HCT116 (cell line): Measurements from ENCODE around the gene ZNF496. TPM values are rescaled to one million over a fixed set of nuclear protein-coding genes. Genes with fewer than 3 reads are reported as not detected.

ENCODE experiments used
- ATAC-seq: fragments of 200-7000 bp; cut with Tn5 transposase; 2 replicates; pipeline ENCODE4 v1.9.1; 2020; ENCODE audit warnings: mild to moderate bottlenecking, moderate library complexity
- BruUV-seq: library from RNA; stranded (reverse); fragments of 400-500 nt; replicated peaks from 2 replicates; lab custom pipeline; 2021; lab: Mats Ljungman, UMichigan
- CTCF ChIA-PET: fragments of 300-600 bp; sonication (Branson Sonifier 250); formaldehyde crosslinking; loops from one replicate; lab custom pipeline; 2021; ENCODE audit warnings: antibody characterized with exemption; lab: Charles Lee
- POLR2A ChIA-PET: fragments of 300-600, 350-600 bp; sonication (Branson Sonifier 250); formaldehyde crosslinking; loops from one replicate; lab custom pipeline; 2021; ENCODE audit warnings: antibody characterized with exemption; lab: Charles Lee
- RAD21 ChIA-PET, 2 experiments: fragments of 300-600 bp; sonication (Branson Sonifier 250); formaldehyde crosslinking; loops; one replicate each; lab custom pipeline; 2023; ENCODE audit warnings: low total read pairs in 2 of 2; ENCODE audit not compliant: uncharacterized antibody in 2 of 2, unreplicated experiment in 2 of 2, low non-redundant PET in 1 of 2; lab: Charles Lee
- DNase-seq: peaks from one replicate; pipeline ENCODE4 v3.0.0-alpha.2; 2010; ENCODE audit warnings: low read depth, low spot score
- H2AFZ ChIP-seq: fragments of 200-600 bp; shearing (Covaris generic), sonication (generic); 2 replicates; pipeline ENCODE4 v1.6.1; 2017; ENCODE audit warnings: low read depth, mixed run types, mixed read lengths, antibody characterized with exemption, low read length; ENCODE audit not compliant: poor library complexity, severe bottlenecking
- H3K27ac ChIP-seq: 2 replicates; pipeline ENCODE4 v1.5.1; 2012; ENCODE audit warnings: low read depth, low read length
- H3K27me3 ChIP-seq: fragments of 200-600 bp; sonication (generic); 2 replicates; pipeline ENCODE4 v1.6.1; 2016; ENCODE audit warnings: mixed run types, low read length, mixed read lengths; ENCODE audit not compliant: insufficient read depth
- H3K36me3 ChIP-seq, 2 experiments: fragments of 200-500 bp in 1 of 2; fragments of 200-600 bp in 1 of 2; sonication (Bioruptor generic) in 1 of 2; sonication (generic) in 1 of 2; 2 replicates each; pipeline versions ENCODE4 v1.5.1 to v1.6.1; 2014 to 2016; ENCODE audit warnings: low read length in 2 of 2, inconsistent platforms in 1 of 2, mixed read lengths in 1 of 2, mixed run types in 1 of 2; ENCODE audit not compliant: insufficient read depth in 2 of 2, control insufficient read depth in 1 of 2
- H3K4me1 ChIP-seq, 2 experiments: fragments of 200-600 bp in 1 of 2; sonication (generic) in 1 of 2; 2 replicates each; pipeline versions ENCODE4 v1.5.1 to v1.6.1; 2012 to 2017; ENCODE audit warnings: low read length in 2 of 2, inconsistent platforms in 1 of 2, mild to moderate bottlenecking in 1 of 2, mixed read lengths in 1 of 2, mixed run types in 1 of 2, moderate library complexity in 1 of 2; ENCODE audit not compliant: insufficient read depth in 2 of 2, control insufficient read depth in 1 of 2
- H3K4me2 ChIP-seq: fragments of 200-600 bp; sonication (generic); 2 replicates; pipeline ENCODE4 v1.6.1; 2017; ENCODE audit warnings: mixed run types, low read length, mixed read lengths
- H3K4me3 ChIP-seq, 2 experiments: fragments of 200-600 bp in 1 of 2; sonication (generic) in 1 of 2; replicated peaks in 1 of 2; 2 replicates each; pipeline ENCODE4 v1.5.1; 2011 to 2016; ENCODE audit warnings: low read length in 2 of 2, control low read depth in 1 of 2, low read depth in 1 of 2, mild to moderate bottlenecking in 1 of 2, mixed read lengths in 1 of 2, mixed run types in 1 of 2
- H3K79me2 ChIP-seq: fragments of 200-600 bp; sonication (generic); 2 replicates; pipeline ENCODE4 v1.6.1; 2017; ENCODE audit warnings: mild to moderate bottlenecking, mixed run types, low read length, moderate library complexity, mixed read lengths; ENCODE audit not compliant: insufficient read depth
- H3K9ac ChIP-seq: fragments of 200-600 bp; sonication (generic); 2 replicates; pipeline ENCODE4 v1.6.1; 2016; ENCODE audit warnings: low read length, mixed read lengths
- H3K9me2 ChIP-seq: fragments of 200-600 bp; sonication (generic), shearing (Covaris generic); 2 replicates; pipeline ENCODE4 v1.6.1; 2017; ENCODE audit warnings: mixed run types, mild to moderate bottlenecking, moderate library complexity; ENCODE audit not compliant: insufficient read depth
- H3K9me3 ChIP-seq, 2 experiments: fragments of 200-500 bp in 1 of 2; fragments of 200-600 bp in 1 of 2; sonication (Bioruptor generic) in 1 of 2; sonication (generic) in 1 of 2; 2 replicates each; pipeline ENCODE4 v1.6.1; 2014 to 2017; ENCODE audit warnings: low read length in 2 of 2, mixed read lengths in 2 of 2, inconsistent platforms in 1 of 2, low read depth in 1 of 2, mild to moderate bottlenecking in 1 of 2, mixed run types in 1 of 2, moderate library complexity in 1 of 2; ENCODE audit not compliant: control insufficient read depth in 1 of 2, insufficient read depth in 1 of 2
- H4K20me1 ChIP-seq: fragments of 200-600 bp; sonication (generic), shearing (Covaris generic); 2 replicates; pipeline ENCODE4 v1.6.1; 2017; ENCODE audit warnings: mixed run types, mild to moderate bottlenecking, moderate library complexity; ENCODE audit not compliant: insufficient read depth
- CBX3 ChIP-seq: IDR thresholded peaks from 2 replicates; pipeline ENCODE4 v1.6.1; 2012; ENCODE audit warnings: low read depth
- EGR1 ChIP-seq: IDR thresholded peaks from 2 replicates; pipeline ENCODE4 v1.6.1; 2012; ENCODE audit warnings: low read depth
- EZH2 ChIP-seq: fragments of 200-600 bp; sonication (generic); IDR thresholded peaks from 2 replicates; pipeline ENCODE4 v1.6.1; 2017; ENCODE audit warnings: antibody characterized with exemption, mixed run types
- EZH2phosphoT487 ChIP-seq: fragments of 200-600 bp; IDR thresholded peaks from 2 replicates; pipeline ENCODE4 v1.6.1; 2018; ENCODE audit warnings: antibody characterized with exemption, borderline replicate concordance
- FOSL1 ChIP-seq: IDR thresholded peaks from 2 replicates; pipeline ENCODE4 v1.6.1; 2012; ENCODE audit warnings: low read depth
- JUND ChIP-seq: IDR thresholded peaks from 2 replicates; pipeline ENCODE4 v1.6.1; 2012
- POLR2A ChIP-seq: IDR thresholded peaks from 2 replicates; pipeline ENCODE4 v1.7.0; 2011; ENCODE audit warnings: borderline replicate concordance; ENCODE audit not compliant: insufficient read depth, insufficient read length; ENCODE audit errors: extremely low read depth
- RAD21 ChIP-seq: IDR thresholded peaks from 2 replicates; pipeline ENCODE4 v1.6.1; 2012; ENCODE audit warnings: low read depth, mild to moderate bottlenecking
- SP1 ChIP-seq: IDR thresholded peaks from 2 replicates; pipeline ENCODE4 v1.6.1; 2012; ENCODE audit warnings: low read depth
- SRF ChIP-seq: IDR thresholded peaks from 2 replicates; pipeline ENCODE4 v1.6.1; 2012; ENCODE audit warnings: low read depth
- TCF7L2 ChIP-seq: IDR thresholded peaks from 2 replicates; pipeline ENCODE4 v1.7.0; 2011; ENCODE audit warnings: borderline replicate concordance, inconsistent platforms; ENCODE audit not compliant: insufficient read depth, insufficient read length; ENCODE audit errors: extremely low read depth
- YY1 ChIP-seq: IDR thresholded peaks from 2 replicates; pipeline ENCODE4 v1.6.1; 2011; ENCODE audit warnings: low read length, low read depth, moderate library complexity, mild to moderate bottlenecking; ENCODE audit not compliant: insufficient replicate concordance; ENCODE audit errors: extremely low read depth
- ZFX ChIP-seq: fragments of 450-650 bp; IDR thresholded peaks from 2 replicates; pipeline ENCODE4 v1.6.1; 2017
- ZNF274 ChIP-seq: fragments of 200-500 bp; sonication (Bioruptor generic); IDR thresholded peaks from 2 replicates; pipeline ENCODE4 v1.6.1; 2014; ENCODE audit warnings: mild to moderate bottlenecking, low read depth, low read length, inconsistent platforms
- intact Hi-C: fragments of 100-400 bp; cut with micrococcal nuclease; formaldehyde crosslinking; loops from 2 replicates; pipeline ENCODE4 v1.10.0; 2022
- total RNA-seq: library from RNA; stranded (reverse); gene quantifications from one replicate; pipeline ENCODE4 v1.2.1, GENCODE V29; 2021; ENCODE audit not compliant: unreplicated experiment
- TF ChIP-seq, protein P1 (sequence below): IDR thresholded peaks from 2 replicates; pipeline ENCODE4 v1.6.1; 2012; ENCODE audit warnings: low read depth
- TF ChIP-seq, protein P2 (sequence below), 3 experiments: fragments of 200-600 bp in 1 of 3; sonication (generic) in 1 of 3; IDR thresholded peaks in 2 of 3; conservative IDR thresholded peaks in 1 of 3; 2 replicates each; pipeline ENCODE4 v1.5.1; 2012 to 2017; ENCODE audit warnings: low read depth in 2 of 3, low read length in 2 of 3, antibody characterized with exemption in 1 of 3, borderline replicate concordance in 1 of 3, control low read depth in 1 of 3, mild to moderate bottlenecking in 1 of 3, mixed read lengths in 1 of 3, mixed run types in 1 of 3, moderate library complexity in 1 of 3; ENCODE audit not compliant: insufficient read depth in 1 of 3
- TF ChIP-seq, protein P3 (sequence below): IDR thresholded peaks from 2 replicates; pipeline ENCODE4 v1.6.1; 2011; ENCODE audit warnings: mild to moderate bottlenecking, low read length, moderate library complexity; ENCODE audit not compliant: insufficient replicate concordance; ENCODE audit errors: extremely low read depth

Gene ZNF496
- total RNA-seq, 1 experiment from 2014 or later, result 37.4 TPM

DNA sequence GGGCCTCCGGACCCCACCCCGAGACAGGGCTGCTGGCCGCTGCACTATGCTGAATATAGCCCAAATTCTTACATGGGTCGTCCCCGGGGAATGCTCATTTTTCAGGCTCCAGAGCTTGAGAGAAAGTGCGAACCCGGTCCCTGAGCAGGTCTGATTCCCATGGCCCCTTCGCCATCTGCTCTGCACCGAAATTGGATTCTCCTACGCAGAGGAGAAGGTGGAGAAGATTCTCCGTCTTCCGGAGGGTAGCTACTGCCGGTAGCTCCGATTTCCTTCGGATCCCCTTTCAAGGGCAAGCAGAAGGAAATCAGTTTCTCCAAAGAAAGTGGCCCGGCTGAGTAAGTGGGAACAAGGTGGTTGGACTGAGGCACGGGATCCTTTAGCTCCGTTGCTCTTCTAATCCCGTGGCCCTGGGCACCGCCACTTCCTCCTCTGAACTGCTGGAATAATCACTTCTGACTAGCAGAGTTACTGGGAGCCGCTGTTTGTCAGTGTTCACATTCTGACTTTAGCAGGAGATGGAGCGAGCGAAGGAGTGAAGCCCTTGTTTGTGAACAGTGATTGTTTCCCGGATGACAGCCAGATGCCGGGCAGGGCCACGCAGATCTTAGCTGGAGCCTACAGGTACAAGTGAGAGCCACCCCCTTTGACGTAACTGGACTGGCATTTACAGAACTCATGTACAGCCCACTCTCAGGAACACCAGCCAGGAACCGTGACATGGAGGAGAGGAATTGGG is 1.1 kb upstream of the ZNF496 start:
- Histone ChIP-seq H3K9ac (peak overlapping the region; percentile 95), H3K9me3 (no peaks in the 10 kb centered on the region), H3K4me1 (peaks cover 15 to 30% of the 10 kb centered on the region in 2 experiments), H2AFZ (no peak overlapping the region), H3K79me2 (peaks cover 86% of the 10 kb centered on the region), H3K27me3 (no peaks in the 10 kb centered on the region), H3K4me2 (peak overlapping the region; percentile 96), H3K27ac (peak overlapping the region; percentile 94), H4K20me1 (no peaks in the 10 kb centered on the region), H3K36me3 (peaks cover 10 to 22% of the 10 kb centered on the region in 2 experiments; a peak in 3 of 4 replicates), H3K9me2 (no peaks in the 10 kb centered on the region), H3K4me3 (peak overlapping the region; percentile 86 to 93)
- CTCF ChIA-PET, result no interaction called here
- intact Hi-C loops, result loop anchor here (5.0 kb wide), 2 partner anchors 120 to 415 kb away; no protein-coding TSS in a partner anchor
- TF ChIP-seq ZNF274, result no peak
- TF ChIP-seq, protein P1, sequence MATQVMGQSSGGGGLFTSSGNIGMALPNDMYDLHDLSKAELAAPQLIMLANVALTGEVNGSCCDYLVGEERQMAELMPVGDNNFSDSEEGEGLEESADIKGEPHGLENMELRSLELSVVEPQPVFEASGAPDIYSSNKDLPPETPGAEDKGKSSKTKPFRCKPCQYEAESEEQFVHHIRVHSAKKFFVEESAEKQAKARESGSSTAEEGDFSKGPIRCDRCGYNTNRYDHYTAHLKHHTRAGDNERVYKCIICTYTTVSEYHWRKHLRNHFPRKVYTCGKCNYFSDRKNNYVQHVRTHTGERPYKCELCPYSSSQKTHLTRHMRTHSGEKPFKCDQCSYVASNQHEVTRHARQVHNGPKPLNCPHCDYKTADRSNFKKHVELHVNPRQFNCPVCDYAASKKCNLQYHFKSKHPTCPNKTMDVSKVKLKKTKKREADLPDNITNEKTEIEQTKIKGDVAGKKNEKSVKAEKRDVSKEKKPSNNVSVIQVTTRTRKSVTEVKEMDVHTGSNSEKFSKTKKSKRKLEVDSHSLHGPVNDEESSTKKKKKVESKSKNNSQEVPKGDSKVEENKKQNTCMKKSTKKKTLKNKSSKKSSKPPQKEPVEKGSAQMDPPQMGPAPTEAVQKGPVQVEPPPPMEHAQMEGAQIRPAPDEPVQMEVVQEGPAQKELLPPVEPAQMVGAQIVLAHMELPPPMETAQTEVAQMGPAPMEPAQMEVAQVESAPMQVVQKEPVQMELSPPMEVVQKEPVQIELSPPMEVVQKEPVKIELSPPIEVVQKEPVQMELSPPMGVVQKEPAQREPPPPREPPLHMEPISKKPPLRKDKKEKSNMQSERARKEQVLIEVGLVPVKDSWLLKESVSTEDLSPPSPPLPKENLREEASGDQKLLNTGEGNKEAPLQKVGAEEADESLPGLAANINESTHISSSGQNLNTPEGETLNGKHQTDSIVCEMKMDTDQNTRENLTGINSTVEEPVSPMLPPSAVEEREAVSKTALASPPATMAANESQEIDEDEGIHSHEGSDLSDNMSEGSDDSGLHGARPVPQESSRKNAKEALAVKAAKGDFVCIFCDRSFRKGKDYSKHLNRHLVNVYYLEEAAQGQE, result no peak
- TF ChIP-seq, protein P2, sequence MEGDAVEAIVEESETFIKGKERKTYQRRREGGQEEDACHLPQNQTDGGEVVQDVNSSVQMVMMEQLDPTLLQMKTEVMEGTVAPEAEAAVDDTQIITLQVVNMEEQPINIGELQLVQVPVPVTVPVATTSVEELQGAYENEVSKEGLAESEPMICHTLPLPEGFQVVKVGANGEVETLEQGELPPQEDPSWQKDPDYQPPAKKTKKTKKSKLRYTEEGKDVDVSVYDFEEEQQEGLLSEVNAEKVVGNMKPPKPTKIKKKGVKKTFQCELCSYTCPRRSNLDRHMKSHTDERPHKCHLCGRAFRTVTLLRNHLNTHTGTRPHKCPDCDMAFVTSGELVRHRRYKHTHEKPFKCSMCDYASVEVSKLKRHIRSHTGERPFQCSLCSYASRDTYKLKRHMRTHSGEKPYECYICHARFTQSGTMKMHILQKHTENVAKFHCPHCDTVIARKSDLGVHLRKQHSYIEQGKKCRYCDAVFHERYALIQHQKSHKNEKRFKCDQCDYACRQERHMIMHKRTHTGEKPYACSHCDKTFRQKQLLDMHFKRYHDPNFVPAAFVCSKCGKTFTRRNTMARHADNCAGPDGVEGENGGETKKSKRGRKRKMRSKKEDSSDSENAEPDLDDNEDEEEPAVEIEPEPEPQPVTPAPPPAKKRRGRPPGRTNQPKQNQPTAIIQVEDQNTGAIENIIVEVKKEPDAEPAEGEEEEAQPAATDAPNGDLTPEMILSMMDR (IDR thresholded peaks at IDR 0.05 in 2 of 3, conservative IDR thresholded peaks at IDR 0.05 in 1 of 3; ENCODE audit: borderline replicate concordance in 1 of 3, insufficient read depth in 1 of 3, low read depth in 2 of 3, low read length in 2 of 3), result no peak
- TF ChIP-seq EZH2, result no peak
- no peak for TF ChIP-seq YY1
- no peak for TF ChIP-seq EZH2phosphoT487
- TF ChIP-seq CBX3, result no peak
- TF ChIP-seq SP1, result no peak
- no peak for TF ChIP-seq ZFX
- TF ChIP-seq, protein P3, sequence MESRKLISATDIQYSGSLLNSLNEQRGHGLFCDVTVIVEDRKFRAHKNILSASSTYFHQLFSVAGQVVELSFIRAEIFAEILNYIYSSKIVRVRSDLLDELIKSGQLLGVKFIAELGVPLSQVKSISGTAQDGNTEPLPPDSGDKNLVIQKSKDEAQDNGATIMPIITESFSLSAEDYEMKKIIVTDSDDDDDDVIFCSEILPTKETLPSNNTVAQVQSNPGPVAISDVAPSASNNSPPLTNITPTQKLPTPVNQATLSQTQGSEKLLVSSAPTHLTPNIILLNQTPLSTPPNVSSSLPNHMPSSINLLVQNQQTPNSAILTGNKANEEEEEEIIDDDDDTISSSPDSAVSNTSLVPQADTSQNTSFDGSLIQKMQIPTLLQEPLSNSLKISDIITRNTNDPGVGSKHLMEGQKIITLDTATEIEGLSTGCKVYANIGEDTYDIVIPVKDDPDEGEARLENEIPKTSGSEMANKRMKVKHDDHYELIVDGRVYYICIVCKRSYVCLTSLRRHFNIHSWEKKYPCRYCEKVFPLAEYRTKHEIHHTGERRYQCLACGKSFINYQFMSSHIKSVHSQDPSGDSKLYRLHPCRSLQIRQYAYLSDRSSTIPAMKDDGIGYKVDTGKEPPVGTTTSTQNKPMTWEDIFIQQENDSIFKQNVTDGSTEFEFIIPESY, result no peak
- no peak for TF ChIP-seq FOSL1
- TF ChIP-seq TCF7L2, result no peak
- TF ChIP-seq JUND, result no peak
- TF ChIP-seq EGR1, result no peak
- no peak for TF ChIP-seq POLR2A
- no peak for TF ChIP-seq SRF
- no peak for TF ChIP-seq RAD21
- DNase-seq (no peak), ATAC-seq (no peak)
- POLR2A ChIA-PET, result no interaction called here
- no TSS peak for BruUV-seq
- RAD21 ChIA-PET, result no interaction called here
